HUES6 (cell line): ENCODE data around the gene ANKRD31.
"Not testable (repeated sequence)": the region's sequence is repeated elsewhere in the genome, so short reads cannot be mapped to it uniquely, and the experiment has no call there.

ENCODE experiments used
- H3K27ac ChIP-seq: 2 replicates; pipeline ENCODE4 v1.7.0; 2013; ENCODE audit warnings: low read depth, mild to moderate bottlenecking, low read length, inconsistent platforms
- H3K27me3 ChIP-seq: 2 replicates; pipeline ENCODE4 v1.6.1; 2013; ENCODE audit warnings: low read length; ENCODE audit not compliant: control insufficient read depth, insufficient read depth
- H3K36me3 ChIP-seq: 2 replicates; pipeline ENCODE4 v1.6.1; 2013; ENCODE audit warnings: low read length; ENCODE audit not compliant: control insufficient read depth, insufficient read depth
- H3K4me1 ChIP-seq: 2 replicates; pipeline ENCODE4 v1.6.1; 2013; ENCODE audit warnings: low read length; ENCODE audit not compliant: control insufficient read depth, insufficient read depth
- H3K4me3 ChIP-seq: 2 replicates; pipeline ENCODE4 v1.5.1; 2013; ENCODE audit warnings: low read depth, low read length
- H3K9ac ChIP-seq: one replicate; pipeline ENCODE4 v1.6.1; 2013; ENCODE audit warnings: mild to moderate bottlenecking, low read length
- H3K9me3 ChIP-seq: 2 replicates; pipeline ENCODE4 v1.6.1; 2013; ENCODE audit warnings: low read depth, low read length; ENCODE audit not compliant: control insufficient read depth, insufficient read depth

Gene ANKRD31

DNA sequence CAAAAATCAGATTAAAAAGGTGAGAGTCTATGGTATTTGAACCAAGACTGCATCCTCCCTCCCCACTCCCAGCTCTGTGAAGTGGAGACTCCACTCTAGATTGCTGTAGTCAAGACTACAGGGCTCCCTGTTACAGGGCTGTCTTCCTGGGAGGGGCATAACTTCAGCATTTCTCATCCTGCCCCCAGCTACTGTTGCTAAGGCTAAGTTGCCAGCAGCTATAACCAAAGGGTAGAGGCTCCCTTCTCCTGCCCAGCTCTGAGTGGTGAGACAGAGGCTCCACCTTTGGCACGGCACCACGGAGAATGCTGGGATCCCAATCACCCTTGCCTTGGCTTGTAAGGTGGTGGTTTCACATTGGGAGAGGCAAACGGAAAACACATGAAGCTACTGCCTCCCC, 145.1 kb downstream of the ANKRD31 start:
- Histone ChIP-seq H3K9ac (no peak overlapping the region), H3K9me3 (no peaks in the 10 kb centered on the region), H3K36me3 (no peaks in the 10 kb centered on the region), H3K27me3 (no peaks in the 10 kb centered on the region), H3K27ac (no peak overlapping the region), H3K4me3 (no peak overlapping the region), H3K4me1 (peaks cover 10% of the 10 kb centered on the region; the same call in 1 of the 2 replicates)

DNA sequence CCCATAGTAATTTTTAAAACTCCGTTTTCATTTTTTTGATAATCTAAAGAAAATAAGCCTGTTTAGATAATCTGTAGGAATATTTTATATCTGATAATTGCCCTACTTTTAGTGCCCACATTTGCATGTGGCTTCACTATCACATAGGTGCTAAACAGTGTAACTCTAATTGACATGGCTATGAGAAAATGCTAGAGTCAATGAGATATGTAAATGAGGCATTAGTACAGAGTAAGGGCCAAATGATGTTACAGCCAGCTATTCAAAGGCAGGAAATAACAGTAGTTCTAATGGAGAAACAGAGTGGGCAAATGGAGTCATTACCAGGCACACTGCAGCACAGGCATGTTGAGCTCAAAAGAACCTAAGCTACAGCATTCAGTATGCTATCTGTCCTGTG, 147.0 kb downstream of the ANKRD31 start:
- peaks cover 10% of the 10 kb centered on the region; the same call in 1 of the 2 replicates for H3K4me1 ChIP-seq
- no peaks in the 10 kb centered on the region for H3K36me3 ChIP-seq
- no peak overlapping the region for H3K27ac ChIP-seq
- H3K4me3 ChIP-seq: no peak overlapping the region
- no peak overlapping the region for H3K9ac ChIP-seq
- no peaks in the 10 kb centered on the region for H3K27me3 ChIP-seq
- no peaks in the 10 kb centered on the region for H3K9me3 ChIP-seq

DNA sequence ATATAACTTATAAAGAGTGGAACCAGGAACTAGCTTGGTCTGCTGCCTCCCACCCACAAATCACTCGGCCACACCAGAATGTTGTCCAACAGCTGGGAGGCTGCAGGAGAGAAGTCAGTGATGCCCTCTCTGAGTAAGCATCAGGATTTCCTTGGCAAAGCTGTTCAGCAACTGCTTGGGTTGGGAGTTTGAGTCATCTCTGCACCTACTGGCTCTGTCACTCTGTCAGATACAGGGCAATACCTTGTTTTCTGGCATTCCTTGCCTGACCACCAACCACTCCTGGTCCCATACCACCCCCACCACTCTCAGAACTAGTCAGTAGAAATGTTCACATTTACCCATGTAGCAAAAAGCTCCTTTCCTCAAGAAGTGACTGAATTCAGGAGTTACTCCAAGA, 147.5 kb downstream of the ANKRD31 start:
- H3K27me3 ChIP-seq: no peaks in the 10 kb centered on the region
- no peaks in the 10 kb centered on the region for H3K9me3 ChIP-seq
- H3K9ac ChIP-seq: no peak overlapping the region
- no peak overlapping the region for H3K27ac ChIP-seq
- H3K4me3 ChIP-seq: no peak overlapping the region
- H3K36me3 ChIP-seq: no peaks in the 10 kb centered on the region
- peaks cover 10% of the 10 kb centered on the region; the same call in 1 of the 2 replicates for H3K4me1 ChIP-seq

DNA sequence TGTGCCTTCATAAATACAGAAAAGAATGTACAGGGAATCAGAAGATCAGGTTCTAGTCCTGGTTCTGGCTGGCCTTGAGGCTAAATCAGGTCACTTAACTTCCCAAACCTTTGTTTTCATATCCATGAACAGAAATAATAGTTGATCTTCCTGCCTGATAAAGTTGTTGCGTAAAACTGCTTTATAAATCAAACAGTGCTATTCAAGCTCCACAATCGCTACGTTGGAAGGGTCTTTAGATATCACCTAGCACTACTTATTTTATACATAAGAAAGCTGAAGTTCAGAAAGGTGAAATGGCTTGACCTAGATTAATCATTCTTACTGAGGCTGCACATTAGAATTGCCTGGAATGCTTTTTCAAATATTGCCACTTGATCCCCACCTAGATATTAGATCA, 148.0 kb downstream of the ANKRD31 start:
- Histone ChIP-seq H3K27ac (no peak overlapping the region), H3K9me3 (no peaks in the 10 kb centered on the region), H3K9ac (no peak overlapping the region), H3K4me3 (no peak overlapping the region), H3K27me3 (no peaks in the 10 kb centered on the region), H3K4me1 (peaks cover 10% of the 10 kb centered on the region; the same call in 1 of the 2 replicates), H3K36me3 (no peaks in the 10 kb centered on the region)

DNA sequence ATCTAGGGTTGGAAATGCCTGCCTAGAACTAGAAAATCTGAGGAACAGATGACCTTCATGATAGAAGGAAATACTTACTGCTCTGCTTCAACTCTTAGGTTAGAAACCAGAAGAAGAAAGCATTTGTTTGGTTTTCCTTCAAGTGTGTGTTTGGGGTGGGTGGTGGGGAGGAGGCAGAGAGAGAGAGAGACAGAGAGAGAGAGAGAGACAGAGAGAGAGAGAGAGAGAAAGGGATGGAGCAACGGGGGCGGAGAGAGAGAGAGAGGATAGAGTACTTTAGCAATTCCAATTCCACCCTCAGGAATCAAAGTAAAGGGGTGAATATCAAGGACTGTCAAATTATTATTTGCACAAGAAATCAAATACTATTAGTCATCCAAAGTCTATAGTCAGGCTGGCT, 155.2 kb downstream of the ANKRD31 start:
- H3K9ac ChIP-seq: no peak overlapping the region
- H3K9me3 ChIP-seq: no peaks in the 10 kb centered on the region
- no peaks in the 10 kb centered on the region for H3K27me3 ChIP-seq
- no peak overlapping the region for H3K27ac ChIP-seq
- no peaks in the 10 kb centered on the region for H3K36me3 ChIP-seq
- no peaks in the 10 kb centered on the region for H3K4me1 ChIP-seq
- no peak overlapping the region for H3K4me3 ChIP-seq

DNA sequence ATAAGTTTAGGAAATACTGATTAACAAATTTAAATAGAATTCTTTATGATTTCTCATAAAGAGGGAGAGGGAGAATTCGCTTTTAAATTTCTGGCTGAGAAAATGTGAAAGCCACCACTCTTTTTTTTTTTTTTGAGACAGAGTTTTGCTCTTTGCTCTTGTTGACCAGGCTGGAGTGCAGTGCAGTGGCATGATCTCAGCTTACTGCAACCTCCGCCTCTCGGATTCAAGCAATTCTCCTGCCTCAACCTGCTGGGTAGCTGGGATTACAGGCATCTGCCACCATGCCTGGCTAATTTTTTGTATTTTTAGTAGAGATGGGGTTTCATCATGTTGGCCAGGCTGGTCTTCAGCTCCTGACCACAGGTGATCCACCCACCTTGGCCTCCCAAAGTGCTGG, 157.3 kb downstream of the ANKRD31 start:
- H3K4me3 ChIP-seq, H3K9ac ChIP-seq, H3K27me3 ChIP-seq, H3K9me3 ChIP-seq, H3K27ac ChIP-seq, H3K36me3 ChIP-seq, H3K4me1 ChIP-seq: not testable (repeated sequence)

DNA sequence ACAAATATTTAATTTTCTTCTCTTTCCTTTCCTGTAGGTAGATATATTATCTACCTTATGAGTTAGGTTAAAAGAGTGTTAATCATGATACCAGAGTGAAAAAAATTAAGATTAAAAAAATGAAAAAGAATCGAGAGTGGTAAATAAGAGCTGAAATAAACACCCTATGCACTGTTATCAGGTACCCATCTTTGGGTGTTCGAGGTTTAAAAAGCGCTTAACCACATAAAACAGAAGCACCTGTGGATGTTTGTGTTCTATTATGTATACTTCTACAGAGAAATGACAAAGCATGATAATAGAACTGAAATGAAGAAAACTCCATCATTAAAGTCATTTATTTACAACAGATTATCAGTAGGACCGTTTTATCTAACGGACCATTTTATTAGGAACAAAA, 158.7 kb downstream of the ANKRD31 start:
- Histone ChIP-seq H3K4me1 (no peaks in the 10 kb centered on the region), H3K4me3 (no peak overlapping the region), H3K9ac (no peak overlapping the region), H3K36me3 (no peaks in the 10 kb centered on the region), H3K9me3 (no peaks in the 10 kb centered on the region), H3K27ac (no peak overlapping the region), H3K27me3 (no peaks in the 10 kb centered on the region)

DNA sequence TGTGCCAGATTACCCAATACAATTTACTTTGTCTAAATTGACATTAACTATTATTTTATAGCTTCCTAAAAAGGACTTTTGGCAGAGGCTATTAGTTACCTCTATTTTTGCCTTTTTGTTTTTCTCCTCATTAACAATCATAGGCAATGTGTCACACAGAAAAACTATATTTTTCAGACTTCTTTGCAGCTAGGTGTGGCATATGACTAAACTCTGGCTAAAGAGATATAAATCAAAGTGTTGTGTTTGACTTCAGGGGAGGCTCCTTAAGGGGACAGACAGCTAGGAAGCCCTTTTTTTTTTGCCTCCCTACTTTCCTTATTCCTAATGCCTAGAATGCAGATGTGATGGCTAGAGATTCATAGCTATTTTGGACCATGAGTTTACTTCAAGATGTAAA, 164.6 kb downstream of the ANKRD31 start:
- Histone ChIP-seq H3K4me1 (no peaks in the 10 kb centered on the region), H3K27me3 (no peaks in the 10 kb centered on the region), H3K4me3 (no peak overlapping the region), H3K27ac (no peak overlapping the region), H3K9me3 (no peaks in the 10 kb centered on the region), H3K36me3 (no peaks in the 10 kb centered on the region), H3K9ac (no peak overlapping the region)

DNA sequence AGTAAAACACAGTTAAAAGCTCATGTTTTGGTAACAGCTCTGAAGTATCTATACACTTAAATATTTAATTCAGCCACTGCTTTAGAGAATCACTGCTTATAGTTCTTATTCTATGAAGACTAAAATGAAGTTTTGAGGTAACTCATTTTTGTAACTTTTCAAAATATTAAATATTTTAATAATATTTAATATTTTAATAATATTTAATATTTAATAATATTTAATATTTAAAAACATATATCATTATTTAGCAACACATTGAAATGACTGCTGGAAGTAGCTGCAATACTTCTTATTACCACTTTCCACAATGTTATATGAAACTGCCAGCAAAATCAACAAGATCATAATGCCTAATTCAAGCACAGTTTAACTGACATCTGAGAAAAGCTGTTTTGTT, 165.6 kb downstream of the ANKRD31 start:
- Histone ChIP-seq H3K27ac (no peak overlapping the region), H3K9me3 (no peaks in the 10 kb centered on the region), H3K27me3 (no peaks in the 10 kb centered on the region), H3K9ac (no peak overlapping the region), H3K4me3 (no peak overlapping the region), H3K36me3 (no peaks in the 10 kb centered on the region), H3K4me1 (no peaks in the 10 kb centered on the region)

DNA sequence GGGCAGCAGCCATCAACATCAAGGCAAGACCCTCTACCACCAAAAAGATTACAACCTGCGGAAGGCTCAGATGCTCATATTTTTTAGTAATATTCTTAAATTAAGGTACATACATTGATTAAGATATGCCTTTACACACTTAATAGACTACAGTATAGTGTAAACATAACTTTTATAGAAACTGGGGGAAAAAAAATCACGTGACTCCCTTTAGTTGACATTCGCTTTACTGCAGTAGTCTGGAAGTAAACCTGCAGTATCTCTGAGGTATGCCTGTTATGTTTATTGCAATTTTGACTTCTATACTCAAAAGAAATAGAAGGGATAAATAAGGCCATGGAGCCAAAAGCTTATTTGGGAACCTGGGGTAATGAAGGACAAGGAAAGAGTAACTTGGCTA, 169.2 kb downstream of the ANKRD31 start:
- Histone ChIP-seq H3K27ac (no peak overlapping the region), H3K9me3 (no peaks in the 10 kb centered on the region), H3K4me3 (no peak overlapping the region), H3K27me3 (no peaks in the 10 kb centered on the region), H3K9ac (no peak overlapping the region), H3K36me3 (no peaks in the 10 kb centered on the region), H3K4me1 (no peaks in the 10 kb centered on the region)

DNA sequence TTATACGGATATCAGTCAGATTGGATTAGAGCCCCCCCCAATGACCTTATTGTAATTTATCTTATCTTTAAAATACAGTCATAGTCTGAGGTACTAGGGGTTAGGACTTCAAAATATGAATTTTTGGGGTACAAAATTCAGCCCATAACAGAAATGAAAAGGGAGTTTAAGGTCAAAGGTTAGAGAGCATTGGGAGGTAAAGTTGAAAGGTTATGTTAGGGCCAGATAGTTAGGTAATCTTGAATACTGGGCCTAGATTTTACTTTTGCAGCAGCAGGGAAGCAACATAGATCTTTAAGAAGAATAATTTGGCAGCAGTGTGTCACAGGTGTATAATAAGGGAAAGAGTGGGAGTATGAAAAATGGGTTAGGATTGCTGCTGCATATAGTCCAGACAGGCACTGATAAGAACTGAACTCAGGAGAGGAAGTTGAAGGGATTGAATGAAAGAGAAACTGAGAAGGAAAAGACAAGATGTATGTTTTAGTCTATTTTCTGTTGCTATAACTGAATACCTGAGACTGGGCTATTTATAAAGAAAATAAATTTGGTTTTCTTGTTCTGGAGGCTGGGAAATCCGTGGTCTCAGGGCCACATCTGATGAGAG, 173.7 kb downstream of the ANKRD31 start:
- Histone ChIP-seq H3K36me3 (no peaks in the 10 kb centered on the region), H3K9me3 (no peaks in the 10 kb centered on the region), H3K27ac (no peak overlapping the region), H3K27me3 (no peaks in the 10 kb centered on the region), H3K9ac (no peak overlapping the region), H3K4me1 (no peaks in the 10 kb centered on the region), H3K4me3 (no peak overlapping the region)
